HG03039 (cell line): ENCODE results near the gene LIAS.
"Not testable (repeated sequence)": the region's sequence is repeated elsewhere in the genome, so short reads cannot be mapped to it uniquely, and the experiment has no call there.

ENCODE experiments used
- ATAC-seq: cut with Tn5 transposase; IDR thresholded peaks from one replicate; pipeline ENCODE4 v1.9.1; 2021; ENCODE audit warnings: mild to moderate bottlenecking, moderate library complexity; ENCODE audit not compliant: unreplicated experiment

Gene LIAS

GRCh38 chr4:39497909-39498726, 39.3 kb downstream of the LIAS start:
- no peak for ATAC-seq

GRCh38 chr4:39498727-39499020, 39.8 kb downstream of the LIAS start:
- no peak for ATAC-seq

- no peak for ATAC-seq
Measured at GRCh38 chr4:39502019-39502663, 43.3 kb downstream of the LIAS start.

- not testable (repeated sequence) for ATAC-seq
Measured at GRCh38 chr4:39502664-39503035, 43.8 kb downstream of the LIAS start.

- ATAC-seq = no peak
Measured at GRCh38 chr4:39504538-39504937, 45.7 kb downstream of the LIAS start.

- no peak for ATAC-seq
Measured at GRCh38 chr4:39505581-39505980, 46.7 kb downstream of the LIAS start.

GRCh38 chr4:39510348-39510929, 51.6 kb downstream of the LIAS start:
- no peak for ATAC-seq

GRCh38 chr4:39514266-39514665, 55.4 kb downstream of the LIAS start:
- not testable (repeated sequence) for ATAC-seq

GRCh38 chr4:39514888-39515401, 56.1 kb downstream of the LIAS start:
- no peak for ATAC-seq

- ATAC-seq = not testable (repeated sequence)
Measured at GRCh38 chr4:39515669-39516401, 57.0 kb downstream of the LIAS start.

- no peak for ATAC-seq
Measured at GRCh38 chr4:39516407-39516966, 57.6 kb downstream of the LIAS start.

GRCh38 chr4:39518484-39518883, 59.6 kb downstream of the LIAS start:
- no peak for ATAC-seq

- no peak for ATAC-seq
Measured at GRCh38 chr4:39521253-39521919, 62.5 kb downstream of the LIAS start.

GRCh38 chr4:39522068-39522467, 63.2 kb downstream of the LIAS start:
- ATAC-seq = no peak

GRCh38 chr4:39524161-39524957, 65.5 kb downstream of the LIAS start:
- no peak for ATAC-seq

- ATAC-seq = no peak
Measured at GRCh38 chr4:39525822-39526690, 67.2 kb downstream of the LIAS start.

GRCh38 chr4:39526765-39527295, 68.0 kb downstream of the LIAS start:
- ATAC-seq = no peak

GRCh38 chr4:39527296-39528060, 68.6 kb downstream of the LIAS start, which contains the start of gene UGDH:
TSS of gene UGDH (minus strand) at chr4:39527439. CDS start at chr4:39521512, 5,927 bp downstream.
- peak; percentile 95 for ATAC-seq
